Measurements from ENCODE around the gene CLDN4. TPM values are rescaled to one million over a fixed set of nuclear protein-coding genes. Genes with fewer than 3 reads are reported as not detected.
A peak's percentile ranks its signal among the peaks of the same experiment; 100 is the strongest.

CLDN4 gene
- total RNA-seq, 1 experiment from 2014 or later = 249 TPM

GRCh38 chr7:73812996-73813395 lies 17.8 kb upstream of the CLDN4 start:
- no peak overlapping the region for H3K27ac Mint-ChIP-seq (ENCODE audit: unreplicated experiment)
- Histone ChIP-seq H3K36me3 (ENCODE audit: control insufficient read depth, insufficient read depth, low read length) (no peaks in the 10 kb centered on the region), H3K27me3 (replicated peaks; ENCODE audit: control insufficient read depth, insufficient read depth, low read length) (no peaks in the 10 kb centered on the region), H3K4me1 (peaks cover 5% of the 10 kb centered on the region; the same call in 1 of the 2 replicates), H3K9me3 (peaks cover 15% of the 10 kb centered on the region), H3K4me3 (ENCODE audit: low read depth, low read length) (no peak overlapping the region)
- H3K9me3 Mint-ChIP-seq (ENCODE audit: unreplicated experiment) = no peaks in the 10 kb centered on the region
- POLR2A ChIA-PET = no interaction called here
- CTCF ChIA-PET = no interaction called here
- no peak for TF ChIP-seq CTCF (IDR thresholded peaks at IDR 0.05; ENCODE audit: insufficient read depth in 1 of 2, low read depth in 1 of 2, low read length in 1 of 2, severe bottlenecking in 1 of 2, unreplicated experiment in 1 of 2)
- no peak overlapping the region for H3K4me3 Mint-ChIP-seq (ENCODE audit: unreplicated experiment)
- peaks cover 7% of the 10 kb centered on the region for H3K4me1 Mint-ChIP-seq (ENCODE audit: low read depth, unreplicated experiment)
- intact Hi-C loops (cut with micrococcal nuclease; ENCODE audit: unreplicated experiment) = no loop called here
- DNase-seq = no peak
- H3K36me3 Mint-ChIP-seq (ENCODE audit: insufficient read depth, unreplicated experiment) = no peaks in the 10 kb centered on the region
- no peaks in the 10 kb centered on the region for H3K27me3 Mint-ChIP-seq (ENCODE audit: insufficient read depth, unreplicated experiment)
- no TSS peak for BruUV-seq (replicated peaks)

- BruUV-seq (replicated peaks) = no TSS peak
- ChIA-PET POLR2A (no interaction called here), CTCF (no interaction called here)
- Mint-ChIP-seq H3K4me3 (ENCODE audit: unreplicated experiment) (no peak overlapping the region), H3K27ac (ENCODE audit: unreplicated experiment) (no peak overlapping the region), H3K9me3 (ENCODE audit: unreplicated experiment) (no peaks in the 10 kb centered on the region), H3K27me3 (ENCODE audit: insufficient read depth, unreplicated experiment) (no peaks in the 10 kb centered on the region), H3K4me1 (ENCODE audit: low read depth, unreplicated experiment) (no peaks in the 10 kb centered on the region), H3K36me3 (ENCODE audit: insufficient read depth, unreplicated experiment) (no peaks in the 10 kb centered on the region)
- H3K4me1 ChIP-seq = no peaks in the 10 kb centered on the region
- peak in 1 of 2 experiments; percentile 30 for DNase-seq
- H3K36me3 ChIP-seq (ENCODE audit: control insufficient read depth, insufficient read depth, low read length) = no peaks in the 10 kb centered on the region
- H3K9me3 ChIP-seq = peaks cover 15% of the 10 kb centered on the region
- TF ChIP-seq CTCF (IDR thresholded peaks at IDR 0.05; ENCODE audit: insufficient read depth in 1 of 2, low read depth in 1 of 2, low read length in 1 of 2, severe bottlenecking in 1 of 2, unreplicated experiment in 1 of 2) = no peak
- H3K4me3 ChIP-seq (ENCODE audit: low read depth, low read length) = no peak overlapping the region
- H3K27me3 ChIP-seq (replicated peaks; ENCODE audit: control insufficient read depth, insufficient read depth, low read length) = no peaks in the 10 kb centered on the region
- intact Hi-C loops (cut with micrococcal nuclease; ENCODE audit: unreplicated experiment) = no loop called here
Measured at GRCh38 chr7:73815436-73815835, 15.4 kb upstream of the CLDN4 start.

GRCh38 chr7:73817121-73817520 lies 13.7 kb upstream of the CLDN4 start:
- peaks cover 7% of the 10 kb centered on the region; the same call in 1 of the 2 replicates for H3K4me1 ChIP-seq
- H3K4me3 ChIP-seq (ENCODE audit: low read depth, low read length) = no peak overlapping the region
- Mint-ChIP-seq H3K27me3 (ENCODE audit: insufficient read depth, unreplicated experiment) (no peaks in the 10 kb centered on the region), H3K36me3 (ENCODE audit: insufficient read depth, unreplicated experiment) (no peaks in the 10 kb centered on the region), H3K9me3 (ENCODE audit: unreplicated experiment) (no peaks in the 10 kb centered on the region), H3K4me1 (ENCODE audit: low read depth, unreplicated experiment) (peaks cover 8% of the 10 kb centered on the region), H3K4me3 (ENCODE audit: unreplicated experiment) (no peak overlapping the region), H3K27ac (ENCODE audit: unreplicated experiment) (no peak overlapping the region)
- intact Hi-C loops (cut with micrococcal nuclease; ENCODE audit: unreplicated experiment) = no loop called here
- H3K36me3 ChIP-seq (ENCODE audit: control insufficient read depth, insufficient read depth, low read length) = no peaks in the 10 kb centered on the region
- peak in 1 of 2 experiments; percentile 23 for DNase-seq
- ChIA-PET POLR2A (no interaction called here), CTCF (no interaction called here)
- H3K9me3 ChIP-seq = peaks cover 10% of the 10 kb centered on the region
- no TSS peak for BruUV-seq (replicated peaks)
- H3K27me3 ChIP-seq (replicated peaks; ENCODE audit: control insufficient read depth, insufficient read depth, low read length) = no peaks in the 10 kb centered on the region
- TF ChIP-seq CTCF (IDR thresholded peaks at IDR 0.05; ENCODE audit: insufficient read depth in 1 of 2, low read depth in 1 of 2, low read length in 1 of 2, severe bottlenecking in 1 of 2, unreplicated experiment in 1 of 2) = no peak
